Upper lobe of right lung (tissue), 1 donor: Measurements from ENCODE around the gene TTC12. TPM values are rescaled to one million over a fixed set of nuclear protein-coding genes. Genes with fewer than 3 reads are reported as not detected.

Source experiments
- ATAC-seq: fragments of 200-7000 bp; cut with Tn5 transposase; one replicate; pipeline ENCODE4 v1.9.1; 2020; ENCODE audit warnings: mild to moderate bottlenecking, moderate library complexity
- DNase-seq: peaks from one replicate; pipeline ENCODE4 v3.0.0-alpha.2; 2020
- H3K27ac ChIP-seq: fragments of 200-600 bp; one replicate; pipeline ENCODE4 v1.8.0; 2022
- H3K27me3 ChIP-seq: fragments of 200-600 bp; one replicate; pipeline ENCODE4 v1.8.0; 2022; ENCODE audit warnings: mild to moderate bottlenecking
- H3K36me3 ChIP-seq: fragments of 200-600 bp; one replicate; pipeline ENCODE4 v1.8.0; 2022
- H3K4me1 ChIP-seq: fragments of 200-600 bp; one replicate; pipeline ENCODE4 v1.8.0; 2022
- H3K4me3 ChIP-seq: fragments of 200-600 bp; one replicate; pipeline ENCODE4 v1.8.0; 2022; ENCODE audit warnings: mild to moderate bottlenecking
- H3K9me3 ChIP-seq: fragments of 200-600 bp; one replicate; pipeline ENCODE4 v1.8.0; 2022
- intact Hi-C: fragments of 100-400 bp; cut with DNase I; formaldehyde crosslinking; loops from one replicate; pipeline ENCODE4 v1.11.0; 2022
- total RNA-seq: library from RNA; stranded (reverse); fragmentation: NEBNext Ultra II Directional; extraction: Animal tissue kit (Norgen Biotek cat#: 25700); gene quantifications from one replicate; pipeline ENCODE4 v1.2.1, GENCODE V29; 2021
- TF ChIP-seq, protein P1 (sequence below): fragments of 200-600 bp; IDR thresholded peaks from one replicate; pipeline ENCODE4 v1.8.0; 2022; ENCODE audit warnings: antibody characterized with exemption
- donor health status: DM: no; HTN: yes; CAD: no; lungs with severe emphysema.

Gene TTC12
- total RNA-seq, 1 donor from 2014 or later = 15.3 TPM

DNA sequence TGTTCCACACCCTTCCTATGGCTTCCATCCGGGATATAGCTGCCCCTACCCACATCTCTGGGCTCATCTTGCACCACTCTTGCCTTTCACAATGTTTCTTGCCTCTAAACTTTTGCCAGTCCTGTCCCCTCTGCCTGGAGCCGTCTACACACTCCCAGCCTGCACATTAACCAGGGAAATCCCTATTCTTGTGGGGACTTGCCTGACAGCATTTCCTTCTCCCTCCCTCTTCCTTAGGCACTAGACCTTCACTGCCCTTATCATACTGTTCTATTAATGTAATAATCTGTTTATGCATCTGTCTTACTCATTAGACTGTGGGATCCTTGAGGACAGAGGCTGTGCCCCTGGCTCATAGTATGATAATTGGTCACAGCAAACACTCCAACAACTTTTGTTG, 5.8 kb upstream of the TTC12 start:
- TF ChIP-seq, protein P1, sequence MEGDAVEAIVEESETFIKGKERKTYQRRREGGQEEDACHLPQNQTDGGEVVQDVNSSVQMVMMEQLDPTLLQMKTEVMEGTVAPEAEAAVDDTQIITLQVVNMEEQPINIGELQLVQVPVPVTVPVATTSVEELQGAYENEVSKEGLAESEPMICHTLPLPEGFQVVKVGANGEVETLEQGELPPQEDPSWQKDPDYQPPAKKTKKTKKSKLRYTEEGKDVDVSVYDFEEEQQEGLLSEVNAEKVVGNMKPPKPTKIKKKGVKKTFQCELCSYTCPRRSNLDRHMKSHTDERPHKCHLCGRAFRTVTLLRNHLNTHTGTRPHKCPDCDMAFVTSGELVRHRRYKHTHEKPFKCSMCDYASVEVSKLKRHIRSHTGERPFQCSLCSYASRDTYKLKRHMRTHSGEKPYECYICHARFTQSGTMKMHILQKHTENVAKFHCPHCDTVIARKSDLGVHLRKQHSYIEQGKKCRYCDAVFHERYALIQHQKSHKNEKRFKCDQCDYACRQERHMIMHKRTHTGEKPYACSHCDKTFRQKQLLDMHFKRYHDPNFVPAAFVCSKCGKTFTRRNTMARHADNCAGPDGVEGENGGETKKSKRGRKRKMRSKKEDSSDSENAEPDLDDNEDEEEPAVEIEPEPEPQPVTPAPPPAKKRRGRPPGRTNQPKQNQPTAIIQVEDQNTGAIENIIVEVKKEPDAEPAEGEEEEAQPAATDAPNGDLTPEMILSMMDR = no peak
- no peaks in the 10 kb centered on the region for H3K27me3 ChIP-seq
- DNase-seq = no peak
- H3K4me1 ChIP-seq = peaks cover under 1% of the 10 kb centered on the region
- no peak overlapping the region for H3K27ac ChIP-seq
- no peaks in the 10 kb centered on the region for H3K9me3 ChIP-seq
- no peaks in the 10 kb centered on the region for H3K36me3 ChIP-seq
- intact Hi-C loops = no loop called here
- no peak for ATAC-seq
- H3K4me3 ChIP-seq = no peak overlapping the region

DNA sequence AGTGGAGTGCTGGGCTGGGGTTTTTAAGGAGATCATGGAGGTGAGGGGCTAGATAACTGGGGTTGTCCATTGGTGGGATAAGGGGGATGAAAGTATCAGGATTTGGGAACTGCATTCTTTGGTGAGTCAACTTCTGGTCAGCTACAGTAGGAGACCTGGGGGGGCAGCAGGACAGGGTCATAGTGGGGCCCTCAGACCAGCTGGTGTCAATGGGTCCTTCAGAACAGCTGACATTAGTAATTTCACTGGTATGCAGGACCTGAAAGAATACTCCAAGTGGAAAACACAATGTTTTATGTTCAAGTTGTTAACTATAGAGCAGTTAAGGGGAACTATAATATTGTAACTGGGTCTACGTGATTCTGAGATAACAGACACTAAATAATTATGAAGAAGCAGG, 2.8 kb upstream of the TTC12 start:
- no peak overlapping the region for H3K4me3 ChIP-seq
- no peaks in the 10 kb centered on the region for H3K9me3 ChIP-seq
- TF ChIP-seq, protein P1 = no peak
- DNase-seq (no peak), ATAC-seq (no peak)
- H3K36me3 ChIP-seq = no peaks in the 10 kb centered on the region
- H3K4me1 ChIP-seq = peaks cover 13% of the 10 kb centered on the region
- no peaks in the 10 kb centered on the region for H3K27me3 ChIP-seq
- no peak overlapping the region for H3K27ac ChIP-seq
- intact Hi-C loops = no loop called here

DNA sequence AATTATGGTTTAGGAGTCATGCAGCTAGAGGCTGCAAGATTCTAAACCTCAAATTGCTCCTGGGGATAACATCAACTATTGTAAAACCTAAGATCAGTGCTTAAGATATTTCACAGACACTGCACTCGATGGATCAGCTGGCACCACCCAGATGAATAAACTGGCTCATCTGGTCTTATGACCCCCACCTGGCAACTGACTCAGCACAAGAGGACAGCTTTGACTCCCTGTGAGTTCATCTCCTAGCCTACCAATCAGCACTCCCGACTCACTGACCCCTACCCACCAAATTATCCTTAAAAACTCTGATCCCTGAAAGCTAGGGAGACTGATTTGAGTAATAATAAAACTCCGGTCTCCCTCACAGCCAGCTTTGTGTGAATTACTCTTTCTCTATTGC, 782 bp upstream of the TTC12 start:
- Histone ChIP-seq H3K27ac (no peak overlapping the region), H3K9me3 (no peaks in the 10 kb centered on the region), H3K4me3 (no peak overlapping the region), H3K36me3 (no peaks in the 10 kb centered on the region), H3K4me1 (peaks cover 13% of the 10 kb centered on the region), H3K27me3 (no peaks in the 10 kb centered on the region)
- TF ChIP-seq, protein P1 = no peak
- no peak for DNase-seq
- intact Hi-C loops = no loop called here
- ATAC-seq = no peak

DNA sequence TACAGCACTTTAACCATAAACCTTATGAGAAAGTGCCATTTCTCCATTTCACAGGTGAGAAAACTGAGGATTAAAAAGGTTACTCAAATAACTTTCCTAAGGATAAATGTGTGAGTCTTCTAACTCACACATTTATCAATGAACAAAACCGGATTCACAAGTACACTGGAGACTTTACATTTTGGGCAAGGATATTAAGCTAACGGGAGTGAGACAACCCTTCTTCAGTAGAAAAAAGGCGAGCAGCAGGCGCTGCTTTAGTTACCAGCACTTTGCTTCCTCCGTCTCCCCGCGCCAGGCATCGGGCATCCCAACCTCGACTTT, 356 bp upstream of the TTC12 start:
- ATAC-seq (no peak), DNase-seq (no peak)
- no peaks in the 10 kb centered on the region for H3K9me3 ChIP-seq
- peaks cover 13% of the 10 kb centered on the region for H3K4me1 ChIP-seq
- H3K4me3 ChIP-seq = peak overlapping the region; percentile 86
- no peaks in the 10 kb centered on the region for H3K27me3 ChIP-seq
- H3K27ac ChIP-seq = peak overlapping the region; percentile 93
- H3K36me3 ChIP-seq = no peaks in the 10 kb centered on the region
- intact Hi-C loops = no loop called here
- TF ChIP-seq, protein P1 = no peak

DNA sequence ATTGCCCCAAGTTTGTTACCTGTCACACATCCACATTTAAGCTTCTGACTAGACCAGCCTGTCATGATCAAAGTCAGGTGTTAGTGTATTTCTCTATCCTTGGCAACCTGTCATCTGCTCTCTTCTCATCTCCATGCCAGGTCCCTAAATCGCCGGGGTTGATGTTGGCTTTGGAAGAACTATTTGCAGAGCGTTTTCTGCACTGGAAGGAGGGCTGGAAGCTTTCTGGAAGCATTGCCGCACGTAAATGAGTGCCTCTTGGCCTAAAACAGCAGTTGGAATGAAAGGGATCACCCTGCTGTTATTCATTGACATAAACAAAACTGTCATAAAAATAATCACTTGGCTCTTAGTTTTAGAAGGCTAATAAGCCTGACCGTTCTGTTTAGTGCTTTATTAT, 1.4 kb downstream of the TTC12 start:
- intact Hi-C loops = no loop called here
- peaks cover 13% of the 10 kb centered on the region for H3K4me1 ChIP-seq
- no peaks in the 10 kb centered on the region for H3K27me3 ChIP-seq
- ATAC-seq (no peak), DNase-seq (no peak)
- no peak overlapping the region for H3K4me3 ChIP-seq
- no peaks in the 10 kb centered on the region for H3K9me3 ChIP-seq
- no peak overlapping the region for H3K27ac ChIP-seq
- no peaks in the 10 kb centered on the region for H3K36me3 ChIP-seq
- TF ChIP-seq, protein P1 = no peak

DNA sequence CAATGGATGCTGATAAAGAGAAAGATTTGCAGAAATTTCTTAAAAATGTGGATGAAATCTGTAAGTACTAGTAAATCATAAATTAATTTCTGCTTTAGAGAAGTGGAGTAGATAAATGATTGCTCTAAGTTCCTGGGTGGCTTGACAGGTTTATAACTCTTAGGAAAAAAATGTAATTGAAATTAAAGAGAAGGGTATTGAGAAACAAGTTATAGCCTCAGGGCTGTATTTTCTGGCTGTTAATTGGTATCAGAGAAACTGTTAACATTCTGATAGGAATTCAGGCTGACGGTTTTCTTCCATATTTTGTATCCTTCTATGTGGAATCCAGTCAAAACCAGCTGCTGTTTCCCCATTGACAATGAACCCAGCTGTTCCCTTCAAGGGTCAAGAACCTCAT, 1.9 kb downstream of the TTC12 start:
- Histone ChIP-seq H3K27ac (no peak overlapping the region), H3K36me3 (no peaks in the 10 kb centered on the region), H3K4me1 (peaks cover 13% of the 10 kb centered on the region), H3K9me3 (no peaks in the 10 kb centered on the region), H3K27me3 (no peaks in the 10 kb centered on the region), H3K4me3 (no peak overlapping the region)
- intact Hi-C loops = no loop called here
- ATAC-seq = no peak
- TF ChIP-seq, protein P1 = no peak
- no peak for DNase-seq
